Measurements from ENCODE around the gene EFCAB14. TPM values are rescaled to one million over a fixed set of nuclear protein-coding genes. Genes with fewer than 3 reads are reported as not detected.

The EFCAB14 gene
- total and polyA plus RNA-seq, 7 donors, result 21.1 to 63.3 (median 52.0) TPM

DNA sequence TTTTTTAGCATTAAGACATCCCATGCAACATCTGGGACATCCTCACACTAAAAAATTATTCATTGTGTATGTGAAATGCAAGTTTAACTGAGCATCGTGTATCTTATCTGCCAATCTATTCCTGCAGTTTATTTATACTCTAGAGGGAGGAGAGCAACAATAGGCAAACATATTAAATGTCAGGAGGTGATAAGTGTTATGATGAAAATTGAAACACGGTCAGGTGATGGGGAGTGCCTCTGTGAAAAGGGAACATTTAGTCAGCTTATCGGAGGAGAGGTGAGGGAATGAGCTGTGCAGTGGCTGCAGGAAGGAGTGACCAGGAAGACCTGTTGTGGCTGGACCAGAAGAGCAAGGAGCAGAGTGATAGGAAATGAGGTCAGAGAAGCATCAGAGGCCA lies 775 bp upstream of the EFCAB14 start:
- H3K4me3 ChIP-seq, result peak overlapping the region; percentile 100
- ATAC-seq (peak in 1 of 4 donors; percentile 3), DNase-seq (no peak)
- H3K36me3 ChIP-seq (ENCODE audit: insufficient read depth in 1 of 2, low read depth in 1 of 2), result peaks cover 4 to 19% of the 10 kb centered on the region in 2 donors
- TF ChIP-seq, protein P1, sequence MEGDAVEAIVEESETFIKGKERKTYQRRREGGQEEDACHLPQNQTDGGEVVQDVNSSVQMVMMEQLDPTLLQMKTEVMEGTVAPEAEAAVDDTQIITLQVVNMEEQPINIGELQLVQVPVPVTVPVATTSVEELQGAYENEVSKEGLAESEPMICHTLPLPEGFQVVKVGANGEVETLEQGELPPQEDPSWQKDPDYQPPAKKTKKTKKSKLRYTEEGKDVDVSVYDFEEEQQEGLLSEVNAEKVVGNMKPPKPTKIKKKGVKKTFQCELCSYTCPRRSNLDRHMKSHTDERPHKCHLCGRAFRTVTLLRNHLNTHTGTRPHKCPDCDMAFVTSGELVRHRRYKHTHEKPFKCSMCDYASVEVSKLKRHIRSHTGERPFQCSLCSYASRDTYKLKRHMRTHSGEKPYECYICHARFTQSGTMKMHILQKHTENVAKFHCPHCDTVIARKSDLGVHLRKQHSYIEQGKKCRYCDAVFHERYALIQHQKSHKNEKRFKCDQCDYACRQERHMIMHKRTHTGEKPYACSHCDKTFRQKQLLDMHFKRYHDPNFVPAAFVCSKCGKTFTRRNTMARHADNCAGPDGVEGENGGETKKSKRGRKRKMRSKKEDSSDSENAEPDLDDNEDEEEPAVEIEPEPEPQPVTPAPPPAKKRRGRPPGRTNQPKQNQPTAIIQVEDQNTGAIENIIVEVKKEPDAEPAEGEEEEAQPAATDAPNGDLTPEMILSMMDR (IDR thresholded peaks at IDR 0.05), result no peak
- intact Hi-C loops (cut with DNase I), result loop anchor here (5.0 kb wide), 3 partner anchors 52 to 317 kb away; partner anchors contain the start of gene ATPAF1 (in 2 of the 2)
- peaks cover 26% of the 10 kb centered on the region for H3K4me1 ChIP-seq
- 12 to 18% (median 13%) methylated on average over 3 of the region's 3 CpGs for WGBS, 3 donors
- no peaks in the 10 kb centered on the region for H3K27me3 ChIP-seq (ENCODE audit: insufficient read depth in 3 of 3, low read length in 2 of 3)
- H3K9me3 ChIP-seq, result no peaks in the 10 kb centered on the region
- peak overlapping the region; percentile 83 for H3K27ac ChIP-seq

DNA sequence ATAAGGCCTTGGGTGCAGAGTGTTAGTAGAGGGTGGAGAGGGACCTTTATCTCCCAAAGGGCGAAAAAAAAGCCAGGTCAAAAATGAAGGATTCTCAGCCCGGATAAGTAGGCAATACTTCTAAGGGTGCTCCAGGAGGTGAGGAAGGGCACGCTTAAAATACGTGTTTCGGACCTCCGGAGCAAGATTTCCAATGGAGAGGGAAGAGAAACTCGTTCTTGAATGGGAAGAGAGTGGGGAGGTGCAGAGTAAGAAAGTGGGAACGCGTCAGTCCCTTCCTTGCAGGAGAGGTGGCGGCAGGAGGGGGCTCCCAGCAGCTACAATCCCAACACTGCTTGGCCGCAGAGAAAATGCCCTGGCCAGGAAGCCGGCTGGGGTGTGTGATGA lies 581 bp downstream of the EFCAB14 start:
- peak; percentile 8 to 21 (median 18) for ATAC-seq
- Histone ChIP-seq H3K4me3 (peak overlapping the region; percentile 100), H3K27me3 (ENCODE audit: insufficient read depth in 3 of 3, low read length in 2 of 3) (no peaks in the 10 kb centered on the region), H3K4me1 (peaks cover 29% of the 10 kb centered on the region), H3K9me3 (no peaks in the 10 kb centered on the region), H3K27ac (peak overlapping the region; percentile 83), H3K36me3 (ENCODE audit: insufficient read depth in 1 of 2, low read depth in 1 of 2) (peaks cover 4 to 33% of the 10 kb centered on the region in 2 donors)
- WGBS, 3 donors, result 1 to 3% (median 2%) methylated on average over 12 of the region's 12 CpGs
- TF ChIP-seq, protein P1 (IDR thresholded peaks at IDR 0.05), result no peak
- DNase-seq, result no peak
- intact Hi-C loops (cut with DNase I), result loop anchor here (5.0 kb wide), 2 partner anchors 51 to 316 kb away; partner anchors contain the start of gene ATPAF1 (in 1 of the 2)

DNA sequence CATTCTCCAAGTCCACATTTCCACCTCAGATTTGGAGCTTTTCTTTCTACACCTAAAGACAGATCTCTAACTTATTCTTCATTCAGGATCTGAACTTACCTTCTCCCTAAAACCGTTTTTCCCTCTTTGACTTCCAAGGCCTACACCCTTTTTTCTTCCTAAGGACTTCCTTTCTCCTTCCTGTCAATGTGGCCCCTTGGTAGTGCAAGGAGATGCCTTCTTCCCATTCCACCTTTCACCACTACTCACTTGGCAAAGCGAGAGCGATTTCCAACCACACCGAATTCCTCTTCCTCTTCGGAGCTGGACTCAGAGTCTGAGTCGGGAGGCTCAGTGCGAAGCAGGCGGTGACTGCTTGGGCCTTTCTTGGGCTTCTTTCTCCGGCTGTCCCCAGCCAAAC lies 1.3 kb downstream of the EFCAB14 start:
- H3K9me3 ChIP-seq, result no peaks in the 10 kb centered on the region
- H3K4me1 ChIP-seq, result peaks cover 29% of the 10 kb centered on the region
- DNase-seq (no peak), ATAC-seq (no peak)
- H3K27me3 ChIP-seq (ENCODE audit: insufficient read depth in 3 of 3, low read length in 2 of 3), result no peaks in the 10 kb centered on the region
- WGBS, 3 donors, result 52 to 60% (median 54%) methylated on average over 9 of the region's 9 CpGs
- peaks cover 4 to 36% of the 10 kb centered on the region in 2 donors for H3K36me3 ChIP-seq (ENCODE audit: insufficient read depth in 1 of 2, low read depth in 1 of 2)
- H3K4me3 ChIP-seq, result peak overlapping the region; percentile 100
- intact Hi-C loops (cut with DNase I), result loop anchor here (5.0 kb wide), 2 partner anchors 50 to 315 kb away; partner anchors contain the start of gene ATPAF1 (in 1 of the 2)
- TF ChIP-seq, protein P1 (IDR thresholded peaks at IDR 0.05), result no peak
- no peak overlapping the region for H3K27ac ChIP-seq

DNA sequence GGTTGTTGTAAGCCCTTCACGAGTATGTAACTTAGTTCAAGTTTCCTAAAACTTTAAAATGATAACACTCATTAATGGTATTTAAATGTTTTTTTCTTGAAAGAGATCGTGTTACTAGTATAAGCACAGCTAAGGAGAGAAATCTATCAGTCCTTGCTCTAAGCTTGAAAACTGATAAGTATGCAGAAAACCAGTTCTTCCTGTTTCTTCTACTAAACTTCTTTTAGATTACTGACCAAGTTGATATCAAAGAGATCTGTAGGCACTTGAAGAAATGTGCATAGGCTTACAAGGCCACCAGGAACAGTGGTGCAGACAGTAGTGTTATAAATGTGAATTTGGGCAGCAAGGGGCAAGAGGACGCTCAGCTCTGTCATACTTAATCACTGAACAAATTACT lies 3.9 kb downstream of the EFCAB14 start:
- peaks cover 4 to 59% of the 10 kb centered on the region in 2 donors for H3K36me3 ChIP-seq (ENCODE audit: insufficient read depth in 1 of 2, low read depth in 1 of 2)
- intact Hi-C loops (cut with DNase I), result loop anchor here (5.0 kb wide), 2 partner anchors 48 to 313 kb away; partner anchors contain the start of gene ATPAF1 (in 1 of the 2)
- H3K27me3 ChIP-seq (ENCODE audit: insufficient read depth in 3 of 3, low read length in 2 of 3), result no peaks in the 10 kb centered on the region
- H3K27ac ChIP-seq, result no peak overlapping the region
- peaks cover 29% of the 10 kb centered on the region for H3K4me1 ChIP-seq
- TF ChIP-seq, protein P1 (IDR thresholded peaks at IDR 0.05), result no peak
- no peak overlapping the region for H3K4me3 ChIP-seq
- DNase-seq (no peak), ATAC-seq (no peak)
- no peaks in the 10 kb centered on the region for H3K9me3 ChIP-seq
- 73 to 78% (median 77%) methylated on average over 3 of the region's 3 CpGs for WGBS, 3 donors

DNA sequence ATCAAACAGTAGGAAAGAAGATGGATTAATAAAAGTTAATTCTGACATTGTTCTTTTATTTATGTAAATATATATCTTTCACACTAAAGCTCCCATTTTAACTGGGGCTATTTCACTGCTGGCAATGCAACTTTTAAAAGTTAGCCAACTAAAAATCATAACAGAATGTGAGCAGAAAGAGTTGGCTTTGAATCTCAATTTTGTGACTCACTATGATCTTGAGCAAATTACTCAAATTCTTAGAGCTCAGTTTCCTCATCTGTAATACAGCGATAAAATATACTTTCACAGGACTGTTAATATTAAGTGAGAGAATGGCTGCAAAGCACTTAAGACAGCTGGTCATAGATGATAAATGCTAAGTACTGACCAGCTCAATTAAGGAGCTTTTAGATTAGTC lies 10.8 kb downstream of the EFCAB14 start:
- Histone ChIP-seq H3K4me1 (no peaks in the 10 kb centered on the region), H3K27ac (no peak overlapping the region), H3K27me3 (ENCODE audit: insufficient read depth in 3 of 3, low read length in 2 of 3) (no peaks in the 10 kb centered on the region), H3K9me3 (no peaks in the 10 kb centered on the region), H3K4me3 (no peak overlapping the region), H3K36me3 (ENCODE audit: insufficient read depth in 1 of 2, low read depth in 1 of 2) (peaks cover 12 to 87% of the 10 kb centered on the region in 2 donors)
- TF ChIP-seq, protein P1 (IDR thresholded peaks at IDR 0.05), result no peak
- intact Hi-C loops (cut with DNase I), result no loop called here
- WGBS, 3 donors, result 94 to 100% (median 99%) methylated on average over 1 of the region's 1 CpG
- DNase-seq (no peak), ATAC-seq (no peak)

Measured in psoas muscle (tissue), 8 donors.